Hepatocyte (in vitro differentiated cells): ENCODE measurements around the gene ROBO1. TPM values are rescaled to one million over a fixed set of nuclear protein-coding genes. Genes with fewer than 3 reads are reported as not detected.

Source experiments
- DNase-seq: peaks from one replicate; pipeline ENCODE4 v3.0.0-alpha.2; 2016; ENCODE audit warnings: low spot score
- H2AFZ ChIP-seq: fragments of 200-600 bp; sonication (generic); 2 replicates; pipeline ENCODE4 v1.6.0; 2016; ENCODE audit warnings: antibody characterized with exemption, mild to moderate bottlenecking
- H3K27ac ChIP-seq: fragments of 200-600 bp; sonication (generic); 2 replicates; pipeline ENCODE4 v1.5.1; 2016; ENCODE audit warnings: mild to moderate bottlenecking
- H3K27me3 ChIP-seq: fragments of 200-600 bp; sonication (generic); 2 replicates; pipeline ENCODE4 v1.6.1; 2016
- H3K36me3 ChIP-seq: fragments of 200-600 bp; sonication (generic); replicated peaks from 2 replicates; pipeline ENCODE4 v1.5.1; 2016; ENCODE audit warnings: low read depth; ENCODE audit not compliant: insufficient read depth
- H3K4me1 ChIP-seq: fragments of 200-600 bp; sonication (generic); 2 replicates; pipeline ENCODE4 v1.5.1; 2016; ENCODE audit warnings: mild to moderate bottlenecking, moderate library complexity; ENCODE audit not compliant: insufficient read depth
- H3K4me2 ChIP-seq: fragments of 200-600 bp; sonication (generic); 2 replicates; pipeline ENCODE4 v1.6.0; 2016
- H3K4me3 ChIP-seq: fragments of 200-600 bp; sonication (generic); 2 replicates; pipeline ENCODE4 v1.5.1; 2016; ENCODE audit warnings: mild to moderate bottlenecking
- H3K79me2 ChIP-seq: fragments of 200-600 bp; sonication (generic); 2 replicates; pipeline ENCODE4 v1.6.0; 2017; ENCODE audit warnings: mild to moderate bottlenecking
- H3K9me2 ChIP-seq: fragments of 200-600 bp; sonication (generic); replicated peaks from 2 replicates; pipeline ENCODE4 v1.6.0; 2017; ENCODE audit warnings: mild to moderate bottlenecking; ENCODE audit not compliant: insufficient read depth
- H3K9me3 ChIP-seq: fragments of 200-600 bp; sonication (generic); 2 replicates; pipeline ENCODE4 v1.5.1; 2016; ENCODE audit warnings: low read depth, mild to moderate bottlenecking
- H4K20me1 ChIP-seq: fragments of 200-600 bp; sonication (generic); 2 replicates; pipeline ENCODE4 v1.6.0; 2016; ENCODE audit warnings: mild to moderate bottlenecking; ENCODE audit not compliant: insufficient read depth, poor library complexity, severe bottlenecking
- CTCF ChIP-seq: fragments of 200-600 bp; sonication (generic); IDR thresholded peaks from 2 replicates; pipeline ENCODE4 v1.5.1; 2016; ENCODE audit warnings: antibody characterized with exemption, mild to moderate bottlenecking; ENCODE audit not compliant: poor library complexity
- EZH2 ChIP-seq: fragments of 200-600 bp; sonication (generic); IDR thresholded peaks from 2 replicates; pipeline ENCODE4 v1.6.1; 2016; ENCODE audit warnings: antibody characterized with exemption, mild to moderate bottlenecking, borderline replicate concordance
- EZH2phosphoT487 ChIP-seq: fragments of 200-600 bp; sonication (generic); IDR thresholded peaks from one replicate; pipeline ENCODE4 v1.6.1; 2018; ENCODE audit warnings: antibody characterized with exemption, mild to moderate bottlenecking, low read depth, moderate library complexity; ENCODE audit not compliant: unreplicated experiment, severe bottlenecking
- WGBS: methylation state at CpG from one replicate; pipeline ENCODE4 v1.1.6; 2016; ENCODE audit warnings: low lambda C conversion rate; ENCODE audit errors: missing lambda C conversion rate; 5-methylcytosine and 5-hydroxymethylcytosine counted together
- polyA plus RNA-seq: library from polyadenylated mRNA; unstranded; fragments of >200 nt; fragmentation: Nextera tagmentation; extraction: Ambion mirVana; gene quantifications from 2 replicates; pipeline ENCODE4 v1.2.1, GENCODE V29; 2016
- total RNA-seq: library from RNA; depleted of rRNA; stranded (reverse); fragments of >200 nt; gene quantifications from 2 replicates; pipeline ENCODE4 v1.2.3, GENCODE V29; 2014

Gene ROBO1
- total and polyA plus RNA-seq, 2 experiments from 2014 or later = 13.6 to 44.3 TPM

GRCh38 chr3:78634316-78634715 is 1133.5 kb downstream of the ROBO1 start:
- H3K9me2 ChIP-seq = no peaks in the 10 kb centered on the region
- H3K27ac ChIP-seq = no peak overlapping the region
- TF ChIP-seq EZH2phosphoT487 (no peak), EZH2 (no peak), CTCF (no peak)
- H3K4me1 ChIP-seq = peaks cover 7% of the 10 kb centered on the region
- H3K4me2 ChIP-seq = no peak overlapping the region
- no peaks in the 10 kb centered on the region for H4K20me1 ChIP-seq
- WGBS = 47% methylated on average over 3 of the region's 3 CpGs
- no peaks in the 10 kb centered on the region for H3K27me3 ChIP-seq
- H3K79me2 ChIP-seq = no peaks in the 10 kb centered on the region
- no peak overlapping the region for H2AFZ ChIP-seq
- no peaks in the 10 kb centered on the region for H3K9me3 ChIP-seq
- H3K4me3 ChIP-seq = no peak overlapping the region
- DNase-seq = no peak
- peaks cover 4% of the 10 kb centered on the region for H3K36me3 ChIP-seq

GRCh38 chr3:78633626-78634025 is 1134.2 kb downstream of the ROBO1 start:
- Histone ChIP-seq H3K79me2 (no peaks in the 10 kb centered on the region), H3K27me3 (no peaks in the 10 kb centered on the region), H2AFZ (no peak overlapping the region), H3K27ac (peak overlapping the region; percentile 50), H3K4me1 (peaks cover 7% of the 10 kb centered on the region), H3K9me3 (no peaks in the 10 kb centered on the region), H4K20me1 (no peaks in the 10 kb centered on the region), H3K4me3 (no peak overlapping the region), H3K4me2 (no peak overlapping the region), H3K9me2 (no peaks in the 10 kb centered on the region), H3K36me3 (peaks cover 4% of the 10 kb centered on the region)
- no peak for DNase-seq
- 60% methylated on average over 4 of the region's 4 CpGs for WGBS
- no peak for TF ChIP-seq EZH2
- no peak for TF ChIP-seq EZH2phosphoT487
- TF ChIP-seq CTCF = no peak

GRCh38 chr3:78632925-78633553 is 1134.8 kb downstream of the ROBO1 start:
- Histone ChIP-seq H3K36me3 (peaks cover 4% of the 10 kb centered on the region), H3K4me2 (no peak overlapping the region), H2AFZ (no peak overlapping the region), H3K79me2 (no peaks in the 10 kb centered on the region), H3K27me3 (no peaks in the 10 kb centered on the region), H4K20me1 (no peaks in the 10 kb centered on the region), H3K9me2 (no peaks in the 10 kb centered on the region), H3K4me3 (no peak overlapping the region), H3K27ac (peak overlapping the region; percentile 50), H3K4me1 (peaks cover 7% of the 10 kb centered on the region), H3K9me3 (no peaks in the 10 kb centered on the region)
- no peak for DNase-seq
- 66% methylated on average over 6 of the region's 6 CpGs for whole genome bisulfite sequencing
- no peak for TF ChIP-seq EZH2
- no peak for TF ChIP-seq CTCF
- TF ChIP-seq EZH2phosphoT487 = no peak
